Activated T-helper 2 cell treated with anti-CD3 and anti-CD28 coated beads, Interferon-gamma antibody, Interleukin-2, Interleukin-4, amounts not matched to agents 10 μg/mL and 5 μg/mL and 100 μg/mL, durations not matched to agents 14 hours and 24 hours and 36 hours (primary cell): Measurements from ENCODE around the gene UBR2. TPM values are rescaled to one million over a fixed set of nuclear protein-coding genes. Genes with fewer than 3 reads are reported as not detected.

Experiments
- DNase-seq: peaks from one replicate; pipeline ENCODE4 v3.0.0; 2021; ENCODE audit warnings: low spot score
- H3K27ac Mint-ChIP-seq: one replicate; pipeline ENCODE4 v1.8.0; 2021; ENCODE audit warnings: mixed read lengths
- H3K27me3 Mint-ChIP-seq: one replicate; pipeline ENCODE4 v1.8.0; 2021; ENCODE audit warnings: low read depth, mixed read lengths
- H3K36me3 Mint-ChIP-seq: one replicate; pipeline ENCODE4 v1.8.0; 2021; ENCODE audit warnings: low read depth, mixed read lengths
- H3K4me1 Mint-ChIP-seq: one replicate; pipeline ENCODE4 v1.8.0; 2021; ENCODE audit warnings: low read depth, mixed read lengths
- H3K4me3 Mint-ChIP-seq: one replicate; pipeline ENCODE4 v1.8.0; 2021; ENCODE audit warnings: low read depth, mild to moderate bottlenecking, moderate library complexity, mixed read lengths
- H3K9me3 Mint-ChIP-seq: one replicate; pipeline ENCODE4 v1.8.0; 2021; ENCODE audit warnings: mixed read lengths
- intact Hi-C: fragments of 100-400 bp; cut with micrococcal nuclease; formaldehyde crosslinking; loops from one replicate; pipeline ENCODE4 v1.15.1; 2023
- total RNA-seq: library from RNA; stranded (reverse); gene quantifications from 2 replicates; pipeline ENCODE4 v1.2.3, GENCODE V29; 2022

The UBR2 gene
- 28.6 and 29.6 TPM in 2 replicates for total RNA-seq

GRCh38 chr6:42563697-42564505, at the start of gene UBR2:
UBR2 (plus strand) TSS chr6:42564029; CDS start chr6:42564320, 291 bp downstream.
- DNase-seq = peak; percentile 91
- peak within 1 kb of the TSS; percentile 93 for H3K4me3 Mint-ChIP-seq
- no peaks in the 10 kb centered on the region for H3K9me3 Mint-ChIP-seq
- H3K27ac Mint-ChIP-seq = peak within 1 kb of the TSS; percentile 87
- H3K27me3 Mint-ChIP-seq = peaks cover 2% of the 10 kb centered on the region
- H3K4me1 Mint-ChIP-seq = peaks cover 26% of the 10 kb centered on the region
- intact Hi-C loops = loop anchor here (2.0 to 10.0 kb wide), 4 partner anchors 51 to 782 kb away; partner anchors contain the start of genes PRICKLE4 and TBCC
- H3K36me3 Mint-ChIP-seq = peaks cover 27% of the 10 kb centered on the region

DNA sequence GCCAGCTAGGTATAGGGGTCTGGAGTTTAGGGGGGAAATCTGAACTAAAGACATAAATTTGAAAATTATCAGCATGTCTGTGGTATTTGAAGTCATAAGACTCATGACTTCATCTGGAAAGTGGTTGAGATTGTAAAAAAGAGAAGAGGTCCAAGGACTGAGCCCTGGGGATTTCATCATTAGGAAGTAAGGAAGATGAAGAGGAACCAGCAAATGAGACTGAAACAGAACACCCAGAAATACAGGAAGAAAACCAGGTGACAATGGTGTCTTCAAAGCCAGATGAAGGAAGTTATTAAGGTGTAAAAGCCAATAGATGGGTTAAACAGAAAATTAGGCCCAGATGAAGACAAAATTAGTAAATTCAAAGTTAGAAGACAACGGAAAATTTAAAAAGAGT, 49.1 kb upstream of the UBR2 start:
- intact Hi-C loops = no loop called here
- no peaks in the 10 kb centered on the region for H3K27me3 Mint-ChIP-seq
- no peak overlapping the region for H3K27ac Mint-ChIP-seq
- DNase-seq = no peak
- peaks cover 2% of the 10 kb centered on the region for H3K9me3 Mint-ChIP-seq
- peaks cover under 1% of the 10 kb centered on the region for H3K36me3 Mint-ChIP-seq
- H3K4me1 Mint-ChIP-seq = peaks cover 5% of the 10 kb centered on the region
- no peak overlapping the region for H3K4me3 Mint-ChIP-seq

DNA sequence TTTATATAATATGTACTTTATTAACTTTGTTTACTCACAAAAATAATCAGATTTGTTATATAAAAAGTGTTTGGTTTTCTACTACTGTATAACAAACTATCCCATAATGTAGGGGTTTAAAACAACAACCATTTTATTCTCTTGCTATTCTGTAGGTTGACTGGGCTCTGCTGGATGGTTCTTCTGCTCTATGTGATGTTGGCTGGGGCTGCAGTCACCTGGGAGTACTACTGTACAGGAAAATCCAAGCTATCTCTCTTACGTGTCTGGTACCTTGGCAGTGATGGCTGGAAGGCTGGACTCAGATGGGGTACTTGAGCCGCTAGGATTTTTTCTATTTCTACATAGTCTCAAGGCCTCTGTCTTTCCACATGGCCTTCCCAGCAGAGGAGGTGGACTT, 44.0 kb upstream of the UBR2 start:
- intact Hi-C loops = loop anchor here (1.0 to 10.0 kb wide), 7 partner anchors 10 to 205 kb away; partner anchors contain the start of gene TRERF1
- H3K27me3 Mint-ChIP-seq = no peaks in the 10 kb centered on the region
- H3K4me1 Mint-ChIP-seq = peaks cover 18% of the 10 kb centered on the region
- H3K27ac Mint-ChIP-seq = no peak overlapping the region
- H3K36me3 Mint-ChIP-seq = peaks cover 2% of the 10 kb centered on the region
- no peak overlapping the region for H3K4me3 Mint-ChIP-seq
- no peak for DNase-seq
- peaks cover 9% of the 10 kb centered on the region for H3K9me3 Mint-ChIP-seq

DNA sequence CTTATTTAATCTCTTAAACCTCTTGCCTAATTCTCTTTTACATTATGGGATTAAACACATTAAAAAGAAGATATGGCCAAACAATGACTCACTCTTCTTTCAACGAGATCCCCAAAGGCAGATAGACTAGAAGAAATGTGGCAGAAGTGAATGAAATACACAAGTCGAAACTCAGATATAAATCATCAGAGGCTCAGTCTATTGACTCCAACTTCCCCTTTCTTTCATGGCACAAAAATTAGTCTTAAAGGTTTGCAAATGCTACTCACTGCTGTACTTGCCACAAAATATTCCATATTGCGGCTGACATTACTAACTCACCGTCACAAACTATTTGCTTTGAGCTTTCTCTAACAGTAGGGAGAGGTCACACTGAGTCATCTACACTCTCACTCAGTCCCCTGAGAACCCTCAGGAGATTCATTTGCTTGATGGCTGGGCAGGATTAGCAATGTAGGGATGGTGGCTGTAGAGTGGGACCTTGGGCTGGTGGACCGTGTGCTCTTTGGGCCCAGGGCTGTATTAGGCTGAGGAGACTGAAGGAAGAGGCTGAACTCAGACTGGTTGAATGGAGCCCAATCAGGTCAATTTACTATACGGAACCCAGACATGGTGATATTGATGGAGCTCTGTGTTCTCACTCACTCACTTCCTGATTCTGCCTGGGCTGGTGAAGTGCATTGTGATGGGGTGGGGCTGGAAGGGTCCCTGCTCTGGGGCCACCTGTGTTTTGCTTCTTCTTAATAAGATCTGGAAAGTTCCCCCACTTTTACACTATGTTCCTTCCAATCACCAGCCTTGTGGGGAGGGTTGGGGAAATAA, 42.8 kb upstream of the UBR2 start:
- Mint-ChIP-seq H3K4me1 (peaks cover 18% of the 10 kb centered on the region), H3K27ac (peak overlapping the region; percentile 90), H3K9me3 (peaks cover 9% of the 10 kb centered on the region), H3K4me3 (no peak overlapping the region), H3K27me3 (no peaks in the 10 kb centered on the region), H3K36me3 (peaks cover 2% of the 10 kb centered on the region)
- no peak for DNase-seq
- intact Hi-C loops = loop anchor here (1.0 to 10.0 kb wide), 8 partner anchors 12 to 206 kb away; partner anchors contain the start of gene TRERF1

GRCh38 chr6:42522036-42522435, 41.8 kb upstream of the UBR2 start:
- intact Hi-C loops = loop anchor here (5.0 to 10.0 kb wide), 2 partner anchors 155 to 207 kb away; no protein-coding TSS in a partner anchor
- Mint-ChIP-seq H3K27me3 (no peaks in the 10 kb centered on the region), H3K4me3 (no peak overlapping the region), H3K27ac (peak overlapping the region; percentile 90), H3K36me3 (peaks cover 2% of the 10 kb centered on the region), H3K4me1 (peaks cover 18% of the 10 kb centered on the region), H3K9me3 (peaks cover 9% of the 10 kb centered on the region)
- no peak for DNase-seq

DNA sequence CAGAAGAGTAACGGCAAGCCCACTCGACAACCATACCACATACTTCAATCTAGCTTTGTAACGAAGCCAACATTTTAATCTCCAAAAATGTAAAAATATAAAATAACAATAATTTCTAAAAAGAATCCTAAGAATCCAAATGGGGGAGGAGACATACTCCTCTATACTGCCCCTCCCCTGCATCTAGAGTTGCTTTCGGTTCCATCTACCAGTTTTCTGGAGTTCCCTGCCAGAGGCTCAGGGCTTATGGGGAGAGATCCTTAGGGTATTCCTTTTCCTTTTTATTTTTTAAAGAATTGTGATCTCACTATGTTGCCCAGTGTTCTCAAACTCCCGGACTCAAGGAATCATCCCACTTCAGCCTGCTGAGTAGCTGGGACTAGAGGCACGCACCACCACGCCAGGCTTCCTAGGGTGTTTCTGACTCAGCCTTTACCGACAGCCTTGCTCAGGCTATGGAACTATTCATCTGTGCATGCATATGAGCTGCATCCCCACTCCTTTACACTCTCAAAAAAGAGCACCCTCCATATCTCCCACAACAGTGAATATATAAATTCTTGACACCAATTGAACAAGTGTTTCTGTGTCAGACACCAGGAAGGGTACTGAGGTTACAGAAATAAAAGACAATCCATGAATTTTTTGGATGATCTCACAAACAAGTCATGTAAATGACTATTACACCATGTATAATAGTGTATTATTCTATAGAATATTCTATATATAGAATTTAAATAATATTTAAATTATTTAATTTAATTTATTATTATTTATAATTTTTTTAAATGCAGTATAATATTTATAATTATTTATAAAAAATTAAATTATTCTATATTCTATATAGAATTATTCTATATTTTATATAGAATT, 40.7 kb upstream of the UBR2 start:
- no peak for DNase-seq
- Mint-ChIP-seq H3K27me3 (no peaks in the 10 kb centered on the region), H3K27ac (no peak overlapping the region), H3K4me1 (peaks cover 18% of the 10 kb centered on the region), H3K4me3 (no peak overlapping the region), H3K9me3 (peaks cover 9% of the 10 kb centered on the region), H3K36me3 (peaks cover 2% of the 10 kb centered on the region)
- intact Hi-C loops = loop anchor here (5.0 to 10.0 kb wide), 2 partner anchors 156 to 208 kb away; no protein-coding TSS in a partner anchor

DNA sequence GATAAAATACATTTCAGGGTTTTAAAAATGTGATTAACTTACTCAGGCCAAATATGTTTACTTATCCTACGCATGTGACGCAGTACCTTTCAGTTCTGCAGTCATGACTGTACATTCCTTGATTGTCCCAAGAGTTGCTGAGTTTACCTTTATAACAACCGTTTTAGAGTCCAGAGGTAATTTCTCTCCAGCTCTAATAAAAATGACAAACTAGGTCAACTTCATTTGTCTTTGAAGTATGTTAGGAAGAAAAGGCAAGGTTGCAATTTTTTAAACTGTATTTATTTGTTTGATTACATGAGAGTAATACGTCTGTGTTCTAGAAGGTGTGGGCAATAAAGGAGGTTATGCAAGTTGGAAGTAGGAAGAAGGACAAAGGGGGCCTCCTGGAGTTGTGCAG, 38.6 kb upstream of the UBR2 start:
- intact Hi-C loops = loop anchor here (10.0 kb wide), 1 partner anchor 210 kb away; no protein-coding TSS in a partner anchor
- H3K4me1 Mint-ChIP-seq = peaks cover 17% of the 10 kb centered on the region
- no peak overlapping the region for H3K27ac Mint-ChIP-seq
- no peak for DNase-seq
- no peaks in the 10 kb centered on the region for H3K36me3 Mint-ChIP-seq
- H3K4me3 Mint-ChIP-seq = no peak overlapping the region
- H3K9me3 Mint-ChIP-seq = peaks cover 3% of the 10 kb centered on the region
- peaks cover 5% of the 10 kb centered on the region for H3K27me3 Mint-ChIP-seq

GRCh38 chr6:42526616-42527015, 37.2 kb upstream of the UBR2 start:
- intact Hi-C loops = loop anchor here (10.0 kb wide), 1 partner anchor 212 kb away; no protein-coding TSS in a partner anchor
- H3K9me3 Mint-ChIP-seq = no peaks in the 10 kb centered on the region
- peaks cover 7% of the 10 kb centered on the region for H3K27me3 Mint-ChIP-seq
- no peak overlapping the region for H3K27ac Mint-ChIP-seq
- DNase-seq = no peak
- peaks cover 6% of the 10 kb centered on the region for H3K4me1 Mint-ChIP-seq
- H3K4me3 Mint-ChIP-seq = no peak overlapping the region
- H3K36me3 Mint-ChIP-seq = no peaks in the 10 kb centered on the region

DNA sequence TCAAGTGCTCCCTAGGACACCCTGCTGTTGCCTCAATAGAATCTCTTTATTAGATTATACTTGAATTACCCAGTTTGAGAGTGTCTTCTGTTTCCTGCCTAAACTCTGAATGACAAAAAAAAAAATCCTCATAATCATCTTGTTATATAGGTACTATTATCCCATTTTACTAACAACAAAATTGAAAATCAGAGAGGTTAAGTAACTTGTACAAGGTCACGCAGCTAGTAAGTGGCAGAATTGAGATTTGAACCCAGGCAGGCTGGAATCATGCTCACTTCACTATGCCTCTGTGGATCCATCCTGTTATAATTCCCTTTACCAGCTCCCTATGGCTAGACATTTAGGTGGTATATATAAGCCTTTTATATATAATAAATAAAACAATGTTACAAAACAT, 36.6 kb upstream of the UBR2 start:
- intact Hi-C loops = loop anchor here (10.0 kb wide), 1 partner anchor 212 kb away; no protein-coding TSS in a partner anchor
- H3K36me3 Mint-ChIP-seq = no peaks in the 10 kb centered on the region
- no peak overlapping the region for H3K27ac Mint-ChIP-seq
- peaks cover 2% of the 10 kb centered on the region for H3K4me1 Mint-ChIP-seq
- no peak for DNase-seq
- no peak overlapping the region for H3K4me3 Mint-ChIP-seq
- H3K9me3 Mint-ChIP-seq = no peaks in the 10 kb centered on the region
- peaks cover 7% of the 10 kb centered on the region for H3K27me3 Mint-ChIP-seq

DNA sequence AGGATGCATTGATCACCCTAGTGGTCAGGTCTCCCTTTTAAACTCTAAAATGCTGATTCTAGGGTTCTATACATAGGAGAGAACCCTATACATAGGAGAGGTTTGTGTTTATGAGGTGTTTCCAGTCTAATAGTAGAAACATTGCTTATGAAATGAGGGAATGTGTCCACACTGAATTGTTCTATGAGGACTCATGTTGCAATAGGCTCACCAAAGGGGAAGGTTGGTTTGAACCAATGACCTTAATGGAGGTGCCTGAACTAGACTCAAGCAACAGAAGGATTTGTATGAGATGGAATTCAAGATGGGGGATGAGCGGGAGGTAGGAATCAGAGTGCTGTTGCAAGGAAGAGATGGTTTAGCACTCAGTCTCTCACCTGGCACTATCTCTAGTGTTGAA, 33.5 kb upstream of the UBR2 start:
- Mint-ChIP-seq H3K9me3 (no peaks in the 10 kb centered on the region), H3K27me3 (peaks cover 7% of the 10 kb centered on the region), H3K4me1 (no peaks in the 10 kb centered on the region), H3K27ac (no peak overlapping the region), H3K36me3 (no peaks in the 10 kb centered on the region), H3K4me3 (no peak overlapping the region)
- DNase-seq = no peak
- intact Hi-C loops = no loop called here

DNA sequence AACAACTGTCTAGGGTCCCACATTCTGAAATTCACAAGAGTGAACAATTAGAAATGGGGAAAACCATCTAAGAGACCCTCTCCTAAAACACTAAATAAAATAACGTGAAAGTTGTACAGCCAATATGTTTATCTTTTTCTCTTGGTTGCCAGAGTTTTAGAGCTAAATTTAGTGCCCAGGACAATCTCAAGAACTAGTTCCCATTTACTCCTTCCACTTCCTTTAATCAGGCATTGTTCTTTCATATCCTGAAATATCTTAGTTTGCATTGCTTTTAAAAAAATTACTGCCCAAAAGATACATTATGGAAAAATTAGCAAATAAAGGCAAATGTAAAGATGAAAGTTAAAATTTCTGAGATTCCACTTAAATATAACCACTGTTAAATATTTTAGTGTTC, 33.1 kb upstream of the UBR2 start:
- Mint-ChIP-seq H3K27ac (no peak overlapping the region), H3K27me3 (peaks cover 7% of the 10 kb centered on the region), H3K36me3 (no peaks in the 10 kb centered on the region), H3K4me1 (no peaks in the 10 kb centered on the region), H3K9me3 (no peaks in the 10 kb centered on the region), H3K4me3 (no peak overlapping the region)
- no peak for DNase-seq
- intact Hi-C loops = no loop called here
